Ascending aorta (tissue), 2 donors: Measurements from ENCODE around the gene TGFB2. TPM values are rescaled to one million over a fixed set of nuclear protein-coding genes. Genes with fewer than 3 reads are reported as not detected.

Experiments used
- DNase-seq, 2 donors: peaks; one replicate each; pipeline ENCODE4 v3.0.0-alpha.2; 2019; ENCODE audit warnings: low spot score in 2 of 2
- H3K27ac ChIP-seq, 2 donors: fragments of 200-600 bp; sonication (generic); one replicate each; pipeline ENCODE4 v1.5.1; 2016 to 2017; ENCODE audit warnings: mild to moderate bottlenecking in 1 of 2
- H3K27me3 ChIP-seq: fragments of 200-600 bp; sonication (generic); one replicate; pipeline ENCODE4 v1.5.1; 2017
- H3K36me3 ChIP-seq, 2 donors: fragments of 200-600 bp; sonication (generic); one replicate each; pipeline ENCODE4 v1.5.1; 2016
- H3K4me1 ChIP-seq, 2 donors: fragments of 200-600 bp; sonication (generic); one replicate each; pipeline ENCODE4 v1.5.1; 2016 to 2017; ENCODE audit warnings: mild to moderate bottlenecking in 1 of 2
- H3K4me3 ChIP-seq, 2 donors: fragments of 200-600 bp; sonication (generic); one replicate each; pipeline ENCODE4 v1.5.1; 2016 to 2017; ENCODE audit warnings: mild to moderate bottlenecking in 1 of 2
- H3K9me3 ChIP-seq, 2 donors: fragments of 200-600 bp; sonication (generic); one replicate each; pipeline ENCODE4 v1.5.1; 2016
- CTCF ChIP-seq, 3 experiments: fragments of 200-600 bp in 2 of 3; fragments of 450-650 bp in 1 of 3; sonication (generic) in 2 of 3; IDR thresholded peaks; one replicate each; pipeline ENCODE4 v1.5.1; 2016 to 2019; ENCODE audit warnings: antibody characterized with exemption in 3 of 3, mild to moderate bottlenecking in 1 of 3, moderate library complexity in 1 of 3
- intact Hi-C: fragments of 100-400 bp; cut with DNase I; formaldehyde crosslinking; loops from one replicate; pipeline ENCODE4 v1.15.1; 2023
- total RNA-seq: library from RNA; depleted of rRNA; stranded (reverse); fragments of >200 nt; gene quantifications from one replicate; pipeline ENCODE4 v1.1.0, GENCODE V29; 2016

The TGFB2 gene
- total RNA-seq, 1 donor from 2014 or later: 9.9 TPM

- H3K4me1 ChIP-seq: peaks cover 12 to 20% of the 10 kb centered on the region in 2 donors
- no peaks in the 10 kb centered on the region for H3K9me3 ChIP-seq
- H3K27me3 ChIP-seq: no peaks in the 10 kb centered on the region
- no peak for DNase-seq
- peak overlapping the region in 1 of 2 donors; percentile 80 for H3K27ac ChIP-seq
- H3K4me3 ChIP-seq: no peak overlapping the region
- no peaks in the 10 kb centered on the region for H3K36me3 ChIP-seq
- no peak for TF ChIP-seq CTCF (IDR thresholded peaks at IDR 0.05)
- intact Hi-C loops: no loop called here
Observed at GRCh38 chr1:218362418-218363076, 17.4 kb downstream of the TGFB2 start.

- H3K36me3 ChIP-seq: no peaks in the 10 kb centered on the region
- H3K4me3 ChIP-seq: no peak overlapping the region
- H3K27me3 ChIP-seq: no peaks in the 10 kb centered on the region
- H3K4me1 ChIP-seq: peaks cover 12 to 20% of the 10 kb centered on the region in 2 donors
- no peak for TF ChIP-seq CTCF (IDR thresholded peaks at IDR 0.05)
- no peak for DNase-seq
- peak overlapping the region; percentile 46 to 80 for H3K27ac ChIP-seq
- intact Hi-C loops: no loop called here
- no peaks in the 10 kb centered on the region for H3K9me3 ChIP-seq
Observed at GRCh38 chr1:218363141-218363540, 18.0 kb downstream of the TGFB2 start.

GRCh38 chr1:218364028-218364710, 19.0 kb downstream of the TGFB2 start:
- Histone ChIP-seq H3K36me3 (no peaks in the 10 kb centered on the region), H3K9me3 (no peaks in the 10 kb centered on the region), H3K4me1 (peaks cover 12 to 20% of the 10 kb centered on the region in 2 donors), H3K27me3 (no peaks in the 10 kb centered on the region), H3K27ac (peak overlapping the region; percentile 46 to 80), H3K4me3 (no peak overlapping the region)
- intact Hi-C loops: loop anchor here (2.0 kb wide), 1 partner anchor 17 kb away; no protein-coding TSS in a partner anchor
- no peak for DNase-seq
- no peak for TF ChIP-seq CTCF (IDR thresholded peaks at IDR 0.05)

- peaks cover 15 to 22% of the 10 kb centered on the region in 2 donors for H3K4me1 ChIP-seq
Observed at GRCh38 chr1:218365226-218365999, 20.3 kb downstream of the TGFB2 start.

More at GRCh38 chr1:218365226-218365999, 20.3 kb downstream of the TGFB2 start:
- H3K27ac ChIP-seq: peak overlapping the region; percentile 46 to 80
- DNase-seq: peak in 1 of 2 donors; percentile 92
- intact Hi-C loops: loop anchor here (2.0 to 5.0 kb wide), 3 partner anchors 19 to 132 kb away; no protein-coding TSS in a partner anchor
- no peaks in the 10 kb centered on the region for H3K27me3 ChIP-seq
- peak overlapping the region in 1 of 2 donors; percentile 27 for H3K4me3 ChIP-seq
- TF ChIP-seq CTCF (IDR thresholded peaks at IDR 0.05): no peak
- H3K9me3 ChIP-seq: no peaks in the 10 kb centered on the region
- no peaks in the 10 kb centered on the region for H3K36me3 ChIP-seq
